Subcutaneous adipose tissue (tissue), 4 donors: ENCODE data around the gene KBTBD13. TPM values are rescaled to one million over a fixed set of nuclear protein-coding genes. Genes with fewer than 3 reads are reported as not detected.

Experiments
- total RNA-seq, 4 donors: library from RNA; depleted of rRNA; stranded (reverse); fragments of >200 nt; gene quantifications; one replicate each; pipeline ENCODE4 v1.1.0, GENCODE V29; 2016
- TF ChIP-seq, protein P1 (sequence below): fragments of 450-650 bp; IDR thresholded peaks from one replicate; pipeline ENCODE4 v1.5.1; 2016; ENCODE audit warnings: low read depth, mild to moderate bottlenecking, control low read depth, antibody characterized with exemption, moderate library complexity

KBTBD13 gene
- total RNA-seq, 4 donors from 2014 or later, result not detected

DNA sequence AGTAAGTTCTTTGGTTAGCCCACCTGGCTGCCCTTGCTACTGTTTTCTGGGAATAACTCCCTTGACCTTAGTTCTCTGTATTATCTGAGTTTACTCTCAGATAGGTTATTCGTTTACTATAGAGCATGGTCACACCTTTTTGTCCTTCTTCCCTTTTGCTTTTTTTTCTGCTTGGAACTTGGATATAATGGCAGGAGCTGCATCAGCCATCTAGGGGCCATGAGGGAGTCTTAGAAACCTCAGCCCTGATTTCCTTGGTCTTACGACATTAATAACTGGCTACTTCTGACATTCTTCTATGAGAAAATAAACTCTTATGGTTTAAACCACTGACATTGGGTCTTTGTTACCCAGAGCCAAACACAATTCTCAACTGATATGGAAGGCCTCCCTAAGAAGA is 34.8 kb upstream of the KBTBD13 start:
- TF ChIP-seq, protein P1, sequence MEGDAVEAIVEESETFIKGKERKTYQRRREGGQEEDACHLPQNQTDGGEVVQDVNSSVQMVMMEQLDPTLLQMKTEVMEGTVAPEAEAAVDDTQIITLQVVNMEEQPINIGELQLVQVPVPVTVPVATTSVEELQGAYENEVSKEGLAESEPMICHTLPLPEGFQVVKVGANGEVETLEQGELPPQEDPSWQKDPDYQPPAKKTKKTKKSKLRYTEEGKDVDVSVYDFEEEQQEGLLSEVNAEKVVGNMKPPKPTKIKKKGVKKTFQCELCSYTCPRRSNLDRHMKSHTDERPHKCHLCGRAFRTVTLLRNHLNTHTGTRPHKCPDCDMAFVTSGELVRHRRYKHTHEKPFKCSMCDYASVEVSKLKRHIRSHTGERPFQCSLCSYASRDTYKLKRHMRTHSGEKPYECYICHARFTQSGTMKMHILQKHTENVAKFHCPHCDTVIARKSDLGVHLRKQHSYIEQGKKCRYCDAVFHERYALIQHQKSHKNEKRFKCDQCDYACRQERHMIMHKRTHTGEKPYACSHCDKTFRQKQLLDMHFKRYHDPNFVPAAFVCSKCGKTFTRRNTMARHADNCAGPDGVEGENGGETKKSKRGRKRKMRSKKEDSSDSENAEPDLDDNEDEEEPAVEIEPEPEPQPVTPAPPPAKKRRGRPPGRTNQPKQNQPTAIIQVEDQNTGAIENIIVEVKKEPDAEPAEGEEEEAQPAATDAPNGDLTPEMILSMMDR, result no peak

DNA sequence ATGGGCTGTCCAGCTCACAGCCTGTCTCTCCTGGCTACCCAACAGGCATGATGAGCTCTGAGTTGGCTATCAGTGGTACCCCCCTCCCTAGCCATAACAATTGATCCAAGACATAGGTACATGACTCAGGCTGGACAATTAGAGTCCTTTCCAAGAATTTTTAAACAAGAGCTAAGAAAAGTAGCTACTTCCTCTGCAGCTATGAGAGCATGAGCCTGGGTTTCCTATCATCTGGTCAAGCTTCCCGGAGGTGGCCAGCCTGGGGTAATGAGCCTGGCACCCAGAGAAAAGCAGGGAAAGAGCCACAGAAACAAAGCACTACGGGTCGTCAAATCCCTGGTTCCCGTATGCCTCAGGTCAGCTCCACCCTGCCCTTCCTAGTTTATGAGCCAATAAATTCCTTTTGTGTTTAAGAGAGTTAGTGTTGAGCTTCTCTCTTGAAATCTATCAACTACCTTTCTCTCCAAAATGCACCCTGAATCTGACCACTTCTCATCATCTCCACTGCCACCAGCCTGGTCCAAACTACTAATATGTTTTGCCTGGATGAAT is 33.7 kb upstream of the KBTBD13 start:
- TF ChIP-seq, protein P1, result no peak

DNA sequence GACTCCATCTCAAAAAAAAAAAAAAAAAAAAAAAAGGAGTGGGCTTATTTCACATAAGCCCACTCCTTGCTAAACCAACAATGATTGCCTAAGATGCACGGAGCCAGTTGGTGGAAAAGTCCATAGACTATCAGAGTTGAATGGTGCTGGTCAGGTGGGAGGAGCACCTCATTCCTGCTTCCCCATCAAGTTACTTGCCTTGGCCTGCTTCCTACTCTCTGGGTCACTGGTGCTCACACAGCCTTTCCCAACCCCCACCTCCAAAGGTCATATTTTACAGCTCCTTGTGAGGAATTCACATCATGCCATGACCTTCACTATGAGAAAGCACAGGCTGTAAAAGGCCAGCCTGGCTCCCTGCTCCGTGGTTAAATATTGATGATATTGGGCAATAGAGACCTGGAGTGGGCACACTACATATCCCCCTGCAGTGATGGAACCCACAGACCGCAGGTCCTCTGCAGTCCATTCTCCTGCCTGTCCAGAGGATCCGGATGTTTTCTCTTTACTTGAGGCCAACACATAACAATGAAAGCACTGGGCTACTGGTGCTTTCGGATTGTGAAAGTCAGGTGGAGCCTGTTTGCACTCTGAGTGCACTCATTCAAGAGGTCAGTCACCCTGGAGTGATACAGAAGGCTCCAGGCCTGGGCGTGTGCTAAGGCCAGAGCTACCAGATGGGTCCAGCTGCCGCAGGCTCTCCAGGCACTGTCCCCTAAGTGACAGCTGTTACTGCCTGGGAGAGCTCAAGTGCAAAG is 31.6 kb upstream of the KBTBD13 start, which contains the start of gene SLC51B:
TSS of gene SLC51B (plus strand) at position 664 of the 758 bp plus-strand sequence. CDS start 4,618 bp downstream, outside the sequence.
- TF ChIP-seq, protein P1, result no peak

DNA sequence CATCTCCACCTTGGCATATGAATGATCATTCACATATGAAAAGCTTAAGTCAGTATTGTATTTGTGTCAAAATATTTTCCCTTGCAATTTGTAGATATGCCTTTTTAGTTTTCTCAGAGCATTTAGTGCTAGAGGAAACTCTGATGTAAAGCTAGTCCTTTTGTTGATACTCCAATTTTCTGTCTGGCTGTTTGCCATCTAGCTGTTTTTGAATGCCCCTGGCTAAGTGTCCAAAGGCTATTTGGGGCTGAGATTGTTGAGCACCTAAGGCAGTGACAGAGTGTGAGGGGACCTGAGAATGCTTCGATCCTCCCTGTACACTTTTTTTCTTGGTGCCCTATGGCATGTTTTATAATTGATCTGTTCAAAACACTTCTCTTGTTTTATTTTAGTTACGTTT is 28.3 kb upstream of the KBTBD13 start:
- TF ChIP-seq, protein P1, result no peak

DNA sequence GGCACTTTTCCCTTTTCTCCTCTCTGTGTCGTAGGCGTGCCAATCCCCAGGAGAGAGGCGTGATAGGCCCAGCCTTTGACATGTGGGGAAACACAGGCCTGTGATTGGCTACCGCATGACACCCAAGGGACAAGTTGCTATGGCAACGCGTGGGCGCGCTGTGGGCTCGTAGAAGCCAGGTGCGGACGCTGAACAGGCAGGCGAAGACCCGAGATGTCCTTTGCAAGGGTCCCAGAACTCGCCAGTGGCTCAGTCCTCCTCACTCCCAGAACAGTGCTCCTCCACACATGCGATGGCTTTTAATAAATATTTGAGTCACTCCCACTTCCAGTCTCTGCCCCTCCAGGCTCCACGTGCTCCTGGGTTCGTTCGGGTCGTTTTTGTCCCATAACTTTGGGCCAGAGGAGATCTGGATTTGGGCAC is 27.1 kb upstream of the KBTBD13 start:
- TF ChIP-seq, protein P1, result no peak

DNA sequence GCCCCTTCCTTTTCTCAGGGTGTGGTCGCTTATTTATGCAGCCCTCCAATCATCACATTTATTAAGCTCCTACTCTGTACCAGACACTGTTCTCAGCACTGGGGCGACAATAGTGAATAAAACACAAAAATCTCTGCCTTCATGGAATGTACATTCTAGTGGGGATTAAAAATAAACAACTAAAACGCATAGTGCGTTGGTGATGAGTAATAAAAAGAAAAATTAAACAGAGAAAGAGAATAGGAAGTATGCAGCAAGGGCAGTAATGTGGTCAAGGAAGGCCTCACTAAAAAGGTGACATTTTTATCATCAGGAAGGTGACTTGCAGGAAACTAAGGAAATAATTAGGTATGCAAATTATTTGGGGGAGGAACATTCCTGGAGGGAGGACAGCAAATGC is 26.3 kb upstream of the KBTBD13 start:
- TF ChIP-seq, protein P1, result no peak

DNA sequence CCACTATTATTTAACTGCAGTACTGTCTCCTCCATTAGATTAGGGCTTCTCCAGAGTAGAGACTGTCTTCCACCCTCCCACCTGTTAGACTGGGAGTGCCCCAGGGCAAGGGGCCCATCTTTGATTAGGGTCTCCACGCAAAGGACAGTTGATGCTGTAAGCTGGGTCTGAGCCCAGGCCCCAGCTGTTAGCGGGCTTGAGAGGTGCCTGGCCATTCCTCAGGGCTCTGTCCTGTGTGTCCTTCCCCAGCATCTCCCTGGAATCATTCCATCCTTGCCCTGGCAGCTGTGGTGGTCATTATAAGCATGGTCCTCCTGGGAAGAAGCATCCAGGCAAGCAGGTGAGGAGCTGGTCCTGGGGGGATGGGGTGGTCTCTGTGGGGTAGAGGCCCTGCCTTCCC is 25.3 kb upstream of the KBTBD13 start:
- TF ChIP-seq, protein P1, result no peak
